ENCODE measurements around the gene EVL.

The EVL gene

DNA sequence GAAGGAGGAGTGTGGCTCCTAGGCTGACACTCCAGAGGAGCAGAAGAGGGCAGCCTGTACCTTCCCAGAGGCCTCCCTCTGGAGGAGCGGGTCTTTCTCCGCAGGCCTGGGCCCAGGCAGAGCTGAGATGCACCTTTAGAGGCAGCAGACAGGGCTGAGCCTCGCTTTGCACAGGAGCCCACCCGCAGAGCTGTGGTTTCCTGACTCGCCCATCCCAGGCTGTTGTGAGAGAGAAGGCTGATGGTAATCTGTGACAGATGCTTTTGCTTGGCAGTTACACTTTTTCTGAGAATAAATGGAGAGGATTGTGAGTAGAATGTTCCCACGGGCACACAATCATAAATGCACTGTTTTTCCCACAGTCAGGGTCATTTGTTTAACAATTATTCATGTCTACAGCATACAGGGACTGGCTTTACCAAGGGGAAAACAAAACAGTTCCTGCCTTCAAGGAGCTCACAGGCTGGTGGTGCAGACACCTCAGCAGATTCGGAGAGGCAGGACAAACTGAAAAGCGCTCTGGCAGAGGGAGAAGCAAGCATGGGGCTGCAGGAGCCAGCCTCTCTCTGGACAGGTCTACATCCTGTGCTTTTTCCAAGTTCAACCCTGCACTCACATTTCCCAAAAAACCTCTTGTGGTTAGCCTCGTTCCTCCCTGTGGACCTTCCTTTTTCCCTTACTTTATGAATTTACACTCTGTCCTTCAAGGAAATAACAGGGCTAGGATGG, 13.9 kb downstream of the EVL start:
- Histone ChIP-seq H3K4me3 (replicated peaks; ENCODE audit: insufficient read depth, low read length) (no peak overlapping the region), H3K27me3 (ENCODE audit: insufficient read depth, poor library complexity, severe bottlenecking) (no peaks in the 10 kb centered on the region), H3K27ac (replicated peaks) (peak overlapping the region; percentile 45)
- peak in 1 of 2 experiments; percentile 70 for DNase-seq (ENCODE audit: low read depth in 1 of 2, low spot score in 1 of 2)
- TF ChIP-seq GABPA (IDR thresholded peaks at IDR 0.05; ENCODE audit: low read depth) (no peak), POLR2AphosphoS5 (IDR thresholded peaks at IDR 0.05; ENCODE audit: low read depth) (no peak), SPI1 (IDR thresholded peaks at IDR 0.05; ENCODE audit: borderline replicate concordance, low read depth) (no peak)
- TF ChIP-seq, protein P1, sequence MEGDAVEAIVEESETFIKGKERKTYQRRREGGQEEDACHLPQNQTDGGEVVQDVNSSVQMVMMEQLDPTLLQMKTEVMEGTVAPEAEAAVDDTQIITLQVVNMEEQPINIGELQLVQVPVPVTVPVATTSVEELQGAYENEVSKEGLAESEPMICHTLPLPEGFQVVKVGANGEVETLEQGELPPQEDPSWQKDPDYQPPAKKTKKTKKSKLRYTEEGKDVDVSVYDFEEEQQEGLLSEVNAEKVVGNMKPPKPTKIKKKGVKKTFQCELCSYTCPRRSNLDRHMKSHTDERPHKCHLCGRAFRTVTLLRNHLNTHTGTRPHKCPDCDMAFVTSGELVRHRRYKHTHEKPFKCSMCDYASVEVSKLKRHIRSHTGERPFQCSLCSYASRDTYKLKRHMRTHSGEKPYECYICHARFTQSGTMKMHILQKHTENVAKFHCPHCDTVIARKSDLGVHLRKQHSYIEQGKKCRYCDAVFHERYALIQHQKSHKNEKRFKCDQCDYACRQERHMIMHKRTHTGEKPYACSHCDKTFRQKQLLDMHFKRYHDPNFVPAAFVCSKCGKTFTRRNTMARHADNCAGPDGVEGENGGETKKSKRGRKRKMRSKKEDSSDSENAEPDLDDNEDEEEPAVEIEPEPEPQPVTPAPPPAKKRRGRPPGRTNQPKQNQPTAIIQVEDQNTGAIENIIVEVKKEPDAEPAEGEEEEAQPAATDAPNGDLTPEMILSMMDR (IDR thresholded peaks at IDR 0.05; ENCODE audit: insufficient read depth, low read length) = no peak
- TF ChIP-seq, protein P2, sequence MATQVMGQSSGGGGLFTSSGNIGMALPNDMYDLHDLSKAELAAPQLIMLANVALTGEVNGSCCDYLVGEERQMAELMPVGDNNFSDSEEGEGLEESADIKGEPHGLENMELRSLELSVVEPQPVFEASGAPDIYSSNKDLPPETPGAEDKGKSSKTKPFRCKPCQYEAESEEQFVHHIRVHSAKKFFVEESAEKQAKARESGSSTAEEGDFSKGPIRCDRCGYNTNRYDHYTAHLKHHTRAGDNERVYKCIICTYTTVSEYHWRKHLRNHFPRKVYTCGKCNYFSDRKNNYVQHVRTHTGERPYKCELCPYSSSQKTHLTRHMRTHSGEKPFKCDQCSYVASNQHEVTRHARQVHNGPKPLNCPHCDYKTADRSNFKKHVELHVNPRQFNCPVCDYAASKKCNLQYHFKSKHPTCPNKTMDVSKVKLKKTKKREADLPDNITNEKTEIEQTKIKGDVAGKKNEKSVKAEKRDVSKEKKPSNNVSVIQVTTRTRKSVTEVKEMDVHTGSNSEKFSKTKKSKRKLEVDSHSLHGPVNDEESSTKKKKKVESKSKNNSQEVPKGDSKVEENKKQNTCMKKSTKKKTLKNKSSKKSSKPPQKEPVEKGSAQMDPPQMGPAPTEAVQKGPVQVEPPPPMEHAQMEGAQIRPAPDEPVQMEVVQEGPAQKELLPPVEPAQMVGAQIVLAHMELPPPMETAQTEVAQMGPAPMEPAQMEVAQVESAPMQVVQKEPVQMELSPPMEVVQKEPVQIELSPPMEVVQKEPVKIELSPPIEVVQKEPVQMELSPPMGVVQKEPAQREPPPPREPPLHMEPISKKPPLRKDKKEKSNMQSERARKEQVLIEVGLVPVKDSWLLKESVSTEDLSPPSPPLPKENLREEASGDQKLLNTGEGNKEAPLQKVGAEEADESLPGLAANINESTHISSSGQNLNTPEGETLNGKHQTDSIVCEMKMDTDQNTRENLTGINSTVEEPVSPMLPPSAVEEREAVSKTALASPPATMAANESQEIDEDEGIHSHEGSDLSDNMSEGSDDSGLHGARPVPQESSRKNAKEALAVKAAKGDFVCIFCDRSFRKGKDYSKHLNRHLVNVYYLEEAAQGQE (IDR thresholded peaks at IDR 0.05; ENCODE audit: insufficient replicate concordance, low read depth) = no peak

DNA sequence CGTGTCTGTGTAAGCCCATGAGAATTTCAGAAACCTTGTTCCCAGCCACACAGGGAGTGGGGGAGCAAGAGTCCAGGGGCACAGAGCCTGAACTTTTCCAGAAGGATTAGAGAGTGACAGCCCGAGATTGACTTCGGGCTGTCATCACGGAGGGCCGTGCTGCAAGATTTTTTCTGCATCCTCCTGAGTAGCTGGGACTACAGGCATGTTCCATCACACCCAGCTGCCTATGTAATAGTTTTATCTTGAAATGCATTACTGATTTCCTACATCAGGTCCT, 14.4 kb downstream of the EVL start:
- H3K27ac ChIP-seq (replicated peaks) = no peak overlapping the region
- H3K27me3 ChIP-seq (ENCODE audit: insufficient read depth, poor library complexity, severe bottlenecking) = no peaks in the 10 kb centered on the region

DNA sequence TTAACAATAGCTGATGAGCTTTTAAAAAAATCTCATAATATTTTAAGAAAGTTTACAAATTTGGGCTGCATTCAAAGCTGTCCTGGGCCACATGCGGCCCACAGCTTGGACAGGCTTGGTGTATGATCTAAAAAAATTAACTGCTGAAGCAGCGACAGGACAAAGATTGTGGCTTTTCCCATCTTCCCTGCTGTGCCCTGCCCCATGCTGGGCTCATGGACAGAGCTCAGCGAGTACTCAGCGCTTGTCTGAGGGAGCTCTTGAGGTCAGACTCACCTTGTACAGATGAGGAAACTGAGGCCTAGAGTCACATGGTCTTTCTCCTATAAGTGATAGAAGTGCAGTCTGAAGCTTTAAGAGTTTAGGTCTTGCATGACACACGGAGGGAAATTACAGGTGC, 15.0 kb downstream of the EVL start:
- TF ChIP-seq, protein P2 (IDR thresholded peaks at IDR 0.05; ENCODE audit: insufficient replicate concordance, low read depth) = no peak
- TF ChIP-seq, protein P1 (IDR thresholded peaks at IDR 0.05; ENCODE audit: insufficient read depth, low read length) = no peak
- no peak overlapping the region for H3K27ac ChIP-seq (replicated peaks)
- no peak for DNase-seq (ENCODE audit: low read depth in 1 of 2, low spot score in 1 of 2)
- no peak overlapping the region for H3K4me3 ChIP-seq (replicated peaks; ENCODE audit: insufficient read depth, low read length)
- no peaks in the 10 kb centered on the region for H3K27me3 ChIP-seq (ENCODE audit: insufficient read depth, poor library complexity, severe bottlenecking)

More for the DNA sequence above, 14.4 kb downstream of the EVL start:
- no peak for TF ChIP-seq SPI1 (IDR thresholded peaks at IDR 0.05; ENCODE audit: borderline replicate concordance, low read depth)
- no peak for TF ChIP-seq POLR2AphosphoS5 (IDR thresholded peaks at IDR 0.05; ENCODE audit: low read depth)
- TF ChIP-seq, protein P2 (IDR thresholded peaks at IDR 0.05; ENCODE audit: insufficient replicate concordance, low read depth) = no peak
- no peak for TF ChIP-seq GABPA (IDR thresholded peaks at IDR 0.05; ENCODE audit: low read depth)
- TF ChIP-seq, protein P1 (IDR thresholded peaks at IDR 0.05; ENCODE audit: insufficient read depth, low read length) = no peak
- no peak for DNase-seq (ENCODE audit: low read depth in 1 of 2, low spot score in 1 of 2)
- no peak overlapping the region for H3K4me3 ChIP-seq (replicated peaks; ENCODE audit: insufficient read depth, low read length)

All from HL-60 (cell line).